T-helper 2 cell treated with Interferon-gamma antibody and Interleukin-4, amounts not matched to agents 100 ng/mL and 5 ng/mL, for 36 hours (primary cell): Measurements from ENCODE around the gene SSBP4. TPM values are rescaled to one million over a fixed set of nuclear protein-coding genes. Genes with fewer than 3 reads are reported as not detected.

ENCODE experiments used
- intact Hi-C: fragments of 100-400 bp; cut with micrococcal nuclease; formaldehyde crosslinking; loops from one replicate; pipeline ENCODE4 v1.15.1; 2023
- total RNA-seq: library from RNA; stranded (reverse); gene quantifications from 2 replicates; pipeline ENCODE4 v1.2.3, GENCODE V29; 2022

SSBP4 gene
- total RNA-seq, 1 donor from 2014 or later, result 195 TPM

DNA sequence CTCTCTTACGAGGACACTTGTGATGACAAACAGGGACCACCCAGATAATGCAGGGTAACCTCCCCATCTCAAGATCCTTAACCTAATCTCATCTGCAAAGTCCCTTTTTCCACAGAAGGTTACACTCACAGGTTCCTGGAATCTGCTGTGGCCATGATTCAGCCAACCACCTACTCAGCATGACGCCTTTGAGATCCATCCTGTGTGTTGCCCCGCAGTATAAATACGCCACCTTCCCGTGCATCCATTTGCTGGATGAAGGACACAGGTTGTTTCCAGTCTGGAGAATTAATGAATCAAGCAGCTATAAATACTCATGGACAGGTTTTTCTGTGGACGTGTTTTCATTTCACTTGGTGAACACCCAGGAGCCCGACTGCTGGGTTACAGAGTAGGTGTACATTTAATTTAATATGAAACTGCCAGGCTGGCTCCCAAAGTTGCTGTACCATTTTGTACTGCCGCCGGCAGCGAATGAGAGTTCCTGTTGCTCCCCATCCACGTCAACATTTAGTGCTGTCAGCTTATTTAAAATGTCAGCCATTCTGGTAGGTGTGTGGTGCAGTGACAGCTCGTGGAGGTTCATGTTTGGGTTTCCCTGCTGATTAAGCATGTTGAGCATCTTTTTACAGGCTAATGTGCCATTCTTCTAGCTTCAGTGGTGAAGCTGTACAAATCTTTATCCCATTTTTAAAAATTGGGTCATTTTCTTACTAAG lies 62.5 kb downstream of the SSBP4 start:
- intact Hi-C loops, result no loop called here

DNA sequence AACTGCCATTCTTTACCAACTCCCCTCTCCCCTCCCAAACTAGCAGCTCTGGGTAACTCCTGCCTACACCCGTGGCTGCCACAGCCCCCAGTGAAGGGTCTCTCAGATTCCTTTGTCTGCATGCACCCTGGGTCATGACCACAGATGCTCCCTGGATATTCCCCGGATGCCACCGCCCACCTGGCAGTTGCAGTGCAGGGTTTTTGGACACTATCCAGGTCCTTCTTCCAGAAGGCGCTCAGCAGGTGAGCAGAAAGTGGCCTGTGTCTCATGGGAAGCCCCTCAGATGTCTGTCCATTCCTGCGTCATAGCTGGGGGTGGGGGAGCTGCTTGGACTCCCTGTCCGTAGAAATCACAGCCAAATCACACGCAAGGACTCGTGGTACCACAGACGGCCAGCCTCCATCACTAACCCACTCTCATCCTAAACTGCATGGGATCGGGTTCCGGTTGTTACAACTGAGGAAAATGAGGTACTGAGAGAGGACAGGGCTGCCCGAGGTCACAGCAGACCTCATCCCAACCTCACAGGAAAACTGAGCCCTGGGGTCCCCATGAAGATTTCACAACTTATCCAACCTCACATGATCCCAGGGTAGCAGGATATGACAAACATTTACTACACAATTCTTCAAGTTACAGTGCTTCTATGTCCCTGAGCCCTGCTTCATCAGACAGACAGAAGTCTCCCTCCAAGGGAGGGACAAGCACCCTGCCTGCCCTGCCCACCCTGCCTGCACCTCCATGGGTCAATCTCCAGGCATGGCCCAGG lies 64.1 kb downstream of the SSBP4 start:
- intact Hi-C loops, result no loop called here

Other genes with a start within 250 kb of the SSBP4 start
- 60.7 and 61.5 TPM in 2 replicates for gene IFI30, start 245.6 kb upstream of the SSBP4 start, total RNA-seq
- 7.4 and 9.6 TPM in 2 replicates for gene MPV17L2, start 226.2 kb upstream of the SSBP4 start, total RNA-seq
- gene RAB3A, start 215.4 kb upstream of the SSBP4 start, total RNA-seq, result 3.5 and 4.7 TPM in 2 replicates
- not detected in 2 replicates for gene PDE4C, start 193.0 kb upstream of the SSBP4 start, total RNA-seq
- 4.9 and 5.4 TPM in 2 replicates for gene IQCN, start 144.9 kb upstream of the SSBP4 start, total RNA-seq
- 292 and 308 TPM in 2 replicates for gene JUND, start 137.8 kb upstream of the SSBP4 start, total RNA-seq
- 170 and 178 TPM in 2 replicates for gene LSM4, start 96.3 kb upstream of the SSBP4 start, total RNA-seq
- 26.4 and 30.2 TPM in 2 replicates for gene PGPEP1, start 78.8 kb upstream of the SSBP4 start, total RNA-seq
- 0.32 TPM in 1 of 2 replicates, not detected in the other for gene GDF15, start 33.2 kb upstream of the SSBP4 start, total RNA-seq
- gene LRRC25, start 21.8 kb upstream of the SSBP4 start, total RNA-seq, result not detected in 2 replicates
- gene ISYNA1, start 18.7 kb downstream of the SSBP4 start, total RNA-seq, result 22.6 and 26.0 TPM in 2 replicates
- gene ELL, start 102.7 kb downstream of the SSBP4 start, total RNA-seq, result 23.3 and 23.4 TPM in 2 replicates
- gene FKBP8, start 124.2 kb downstream of the SSBP4 start, total RNA-seq, result 191 and 201 TPM in 2 replicates
- gene KXD1, start 138.5 kb downstream of the SSBP4 start, total RNA-seq, result 102 and 103 TPM in 2 replicates
- gene UBA52, start 152.5 kb downstream of the SSBP4 start, total RNA-seq, result 1,575 and 1,597 TPM in 2 replicates
- gene REX1BD, start 169.4 kb downstream of the SSBP4 start, total RNA-seq, result 93.8 and 96.1 TPM in 2 replicates
- not detected in 2 replicates for gene CRLF1, start 187.4 kb downstream of the SSBP4 start, total RNA-seq
- gene TMEM59L, start 193.5 kb downstream of the SSBP4 start, total RNA-seq, result not detected in 2 replicates
- gene KLHL26, start 217.6 kb downstream of the SSBP4 start, total RNA-seq, result 10.5 and 11.7 TPM in 2 replicates